CD4-positive, alpha-beta T cell (primary cell): ENCODE measurements around the gene KCNT2. TPM values are rescaled to one million over a fixed set of nuclear protein-coding genes. Genes with fewer than 3 reads are reported as not detected.

Source experiments
- ATAC-seq: fragments of 200-7000 bp; cut with Tn5 transposase; one replicate; pipeline ENCODE4 v1.10.0; 2022; ENCODE audit warnings: mild to moderate bottlenecking; ENCODE audit not compliant: poor library complexity
- CTCF ChIA-PET: fragments of 350-600 bp; sonication (Branson Sonifier 250); formaldehyde crosslinking; loops from one replicate; lab custom pipeline; 2021; ENCODE audit warnings: antibody characterized with exemption, inconsistent platforms; lab: Charles Lee
- POLR2A ChIA-PET: fragments of 350-600 bp; sonication (Branson Sonifier 250); formaldehyde crosslinking; loops from one replicate; lab custom pipeline; 2021; ENCODE audit warnings: antibody characterized with exemption, inconsistent platforms; lab: Charles Lee
- DNase-seq, 14 experiments: peaks; one replicate each; pipeline ENCODE4 v3.0.0-alpha.2; 2013 to 2020; ENCODE audit warnings: mixed read lengths in 2 of 14
- H3K27ac ChIP-seq, 2 donors: one replicate each; pipeline versions ENCODE4 v1.5.1 to v1.7.0; 2013; ENCODE audit warnings: low read length in 2 of 2, low read depth in 1 of 2, mild to moderate bottlenecking in 1 of 2
- H3K27me3 ChIP-seq, 2 experiments: 1 replicate in 1 of 2; 2 replicates in 1 of 2; pipeline versions ENCODE4 v1.6.1 to v1.7.0; 2013; ENCODE audit warnings: low read length in 2 of 2, control low read depth in 1 of 2, mild to moderate bottlenecking in 1 of 2, moderate library complexity in 1 of 2; ENCODE audit not compliant: insufficient read depth in 2 of 2, control insufficient read depth in 1 of 2
- H3K36me3 ChIP-seq: one replicate; pipeline ENCODE4 v1.6.1; 2013; ENCODE audit warnings: low read length, control low read depth; ENCODE audit not compliant: insufficient read depth
- H3K4me1 ChIP-seq: one replicate; pipeline ENCODE4 v1.6.1; 2013; ENCODE audit warnings: low read length, control low read depth; ENCODE audit not compliant: insufficient read depth
- H3K4me3 ChIP-seq: one replicate; pipeline ENCODE4 v1.5.1; 2013; ENCODE audit warnings: mild to moderate bottlenecking, low read length, moderate library complexity
- H3K9me3 ChIP-seq, 2 experiments: 1 replicate in 1 of 2; 2 replicates in 1 of 2; pipeline versions ENCODE4 v1.6.1 to v1.7.0; 2013; ENCODE audit warnings: low read length in 2 of 2, mild to moderate bottlenecking in 2 of 2, control low read depth in 1 of 2, moderate library complexity in 1 of 2; ENCODE audit not compliant: control insufficient read depth in 1 of 2, insufficient read depth in 1 of 2
- H3K27ac Mint-ChIP-seq: one replicate; pipeline ENCODE4 v1.8.0; 2020; ENCODE audit warnings: mixed read lengths
- H3K27me3 Mint-ChIP-seq: one replicate; pipeline ENCODE4 v1.8.0; 2021; ENCODE audit warnings: mixed read lengths
- H3K36me3 Mint-ChIP-seq: one replicate; pipeline ENCODE4 v1.8.0; 2021; ENCODE audit warnings: low read depth, mixed read lengths
- H3K4me1 Mint-ChIP-seq: one replicate; pipeline ENCODE4 v1.8.0; 2021; ENCODE audit warnings: low read depth, mixed read lengths
- H3K4me3 Mint-ChIP-seq: one replicate; pipeline ENCODE4 v1.8.0; 2020; ENCODE audit warnings: mild to moderate bottlenecking, mixed read lengths
- H3K9me3 Mint-ChIP-seq: one replicate; pipeline ENCODE4 v1.8.0; 2020; ENCODE audit warnings: mixed read lengths
- intact Hi-C, 2 experiments: fragments of 100-400 bp; cut with DNase I in 1 of 2; cut with micrococcal nuclease in 1 of 2; formaldehyde crosslinking; loops; one replicate each; pipeline versions ENCODE4 v1.15.1 to v1.9.0; 2023 to 2025; cut with DNase I, micrococcal nuclease
- total RNA-seq, 174 experiments: library from RNA in 2 of 174; stranded (reverse) in 2 of 174; gene quantifications; one replicate each; pipeline ENCODE4 v1.2.3 and lab custom pipeline; 2021 to 2026
- TF ChIP-seq, protein P1 (sequence below): fragments of 200-600 bp; IDR thresholded peaks from one replicate; pipeline ENCODE4 v1.8.0; 2022; ENCODE audit warnings: antibody characterized with exemption, mild to moderate bottlenecking

KCNT2 gene
- total RNA-seq, 2 experiments from 2014 or later = not detected

DNA sequence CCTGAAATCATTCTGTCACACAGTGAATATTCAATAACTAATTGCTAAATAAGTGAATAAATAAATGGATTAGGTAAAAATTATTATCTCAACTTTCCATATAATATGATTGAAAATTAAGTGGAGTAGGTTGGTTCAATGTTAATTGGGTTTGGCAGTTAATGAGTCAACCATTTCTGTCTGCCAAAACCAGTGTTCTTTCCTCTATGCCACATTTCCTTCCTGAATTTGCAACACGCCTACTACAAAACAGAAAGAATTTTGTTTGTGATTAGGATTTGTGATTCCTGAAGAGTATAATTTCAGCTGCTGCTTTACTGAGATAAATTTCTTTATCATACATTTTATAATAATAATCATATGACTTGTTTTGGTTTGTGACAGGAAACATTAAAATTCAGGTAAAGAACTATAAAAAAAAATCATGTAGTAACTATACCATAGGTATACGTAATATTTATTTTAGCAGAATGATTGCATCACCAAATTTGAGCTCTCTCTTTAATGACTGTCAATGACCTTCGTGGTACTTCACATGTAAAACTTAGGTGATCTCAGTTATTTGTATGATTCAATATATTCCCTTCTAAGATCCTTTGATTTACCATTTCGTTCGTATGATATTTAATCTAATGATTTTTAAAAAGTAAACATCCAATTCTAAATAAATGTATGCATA, 241.3 kb downstream of the KCNT2 start:
- TF ChIP-seq, protein P1, sequence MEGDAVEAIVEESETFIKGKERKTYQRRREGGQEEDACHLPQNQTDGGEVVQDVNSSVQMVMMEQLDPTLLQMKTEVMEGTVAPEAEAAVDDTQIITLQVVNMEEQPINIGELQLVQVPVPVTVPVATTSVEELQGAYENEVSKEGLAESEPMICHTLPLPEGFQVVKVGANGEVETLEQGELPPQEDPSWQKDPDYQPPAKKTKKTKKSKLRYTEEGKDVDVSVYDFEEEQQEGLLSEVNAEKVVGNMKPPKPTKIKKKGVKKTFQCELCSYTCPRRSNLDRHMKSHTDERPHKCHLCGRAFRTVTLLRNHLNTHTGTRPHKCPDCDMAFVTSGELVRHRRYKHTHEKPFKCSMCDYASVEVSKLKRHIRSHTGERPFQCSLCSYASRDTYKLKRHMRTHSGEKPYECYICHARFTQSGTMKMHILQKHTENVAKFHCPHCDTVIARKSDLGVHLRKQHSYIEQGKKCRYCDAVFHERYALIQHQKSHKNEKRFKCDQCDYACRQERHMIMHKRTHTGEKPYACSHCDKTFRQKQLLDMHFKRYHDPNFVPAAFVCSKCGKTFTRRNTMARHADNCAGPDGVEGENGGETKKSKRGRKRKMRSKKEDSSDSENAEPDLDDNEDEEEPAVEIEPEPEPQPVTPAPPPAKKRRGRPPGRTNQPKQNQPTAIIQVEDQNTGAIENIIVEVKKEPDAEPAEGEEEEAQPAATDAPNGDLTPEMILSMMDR = no peak
- intact Hi-C loops = no loop called here

DNA sequence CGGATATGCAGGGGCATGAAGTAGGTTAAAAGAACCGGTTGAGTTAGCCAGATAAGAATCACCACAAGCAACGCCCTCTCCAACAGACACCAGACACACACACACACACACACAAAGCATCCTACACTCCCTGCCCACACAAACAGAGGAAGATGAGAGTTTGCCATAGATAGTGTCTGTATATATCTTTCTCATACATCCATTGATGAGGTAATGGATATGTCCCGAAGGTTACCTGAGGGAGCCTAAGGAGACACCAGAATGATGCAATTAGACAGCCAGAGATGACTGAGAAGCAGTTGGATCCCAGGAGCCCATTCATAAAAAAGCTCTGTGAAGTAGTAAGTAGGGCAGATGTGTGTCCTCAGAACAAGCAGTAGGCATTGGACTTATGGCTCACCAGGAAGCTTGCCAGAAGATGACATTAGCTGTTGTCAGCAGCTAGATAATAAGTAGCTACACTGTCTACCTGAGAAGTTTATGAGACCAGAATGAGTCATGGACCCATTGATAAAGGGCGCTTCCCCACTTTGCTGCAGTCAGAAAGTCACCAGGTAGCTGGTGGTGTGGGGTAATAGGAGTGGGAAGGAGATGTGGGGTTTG, 247.0 kb downstream of the KCNT2 start:
- no peaks in the 10 kb centered on the region for H3K36me3 Mint-ChIP-seq
- Histone ChIP-seq H3K27me3 (no peaks in the 10 kb centered on the region), H3K27ac (no peak overlapping the region)

More for the DNA sequence above, 241.3 kb downstream of the KCNT2 start:
- H3K4me1 Mint-ChIP-seq = no peaks in the 10 kb centered on the region
- no peak overlapping the region for H3K27ac Mint-ChIP-seq
- no peak overlapping the region for H3K27ac ChIP-seq
- H3K9me3 ChIP-seq = no peaks in the 10 kb centered on the region
- H3K36me3 Mint-ChIP-seq = no peaks in the 10 kb centered on the region
- no peaks in the 10 kb centered on the region for H3K27me3 Mint-ChIP-seq
- no peaks in the 10 kb centered on the region for H3K36me3 ChIP-seq
- ChIA-PET POLR2A (no interaction called here), CTCF (no interaction called here)
- H3K4me3 Mint-ChIP-seq = no peak overlapping the region
- ATAC-seq (no peak), DNase-seq (no peak)
- H3K9me3 Mint-ChIP-seq = no peaks in the 10 kb centered on the region
- H3K4me1 ChIP-seq = no peaks in the 10 kb centered on the region
- no peak overlapping the region for H3K4me3 ChIP-seq
- H3K27me3 ChIP-seq = no peaks in the 10 kb centered on the region

DNA sequence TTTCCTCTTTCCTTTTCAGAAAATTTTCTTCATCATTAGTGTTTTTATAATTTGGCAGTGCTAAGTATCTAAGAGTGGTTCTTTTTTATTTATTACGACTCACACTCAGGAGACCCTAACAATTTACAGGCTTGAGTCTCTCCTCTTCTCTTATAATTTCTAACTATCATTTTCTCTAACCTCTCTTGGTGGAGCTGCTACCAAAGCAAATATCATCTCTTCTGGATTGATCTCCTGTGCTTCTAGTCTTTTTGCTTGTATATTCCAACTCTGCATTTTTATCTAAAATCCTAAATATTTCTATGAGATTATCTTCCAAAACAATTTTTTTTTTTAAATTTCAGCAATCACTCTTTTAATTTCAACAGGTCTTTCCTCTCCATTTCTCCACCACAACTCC, 250.3 kb downstream of the KCNT2 start:
- Histone ChIP-seq H3K27me3 (no peaks in the 10 kb centered on the region), H3K27ac (no peak overlapping the region), H3K4me3 (no peak overlapping the region), H3K4me1 (no peaks in the 10 kb centered on the region), H3K9me3 (no peaks in the 10 kb centered on the region), H3K36me3 (no peaks in the 10 kb centered on the region)
- TF ChIP-seq, protein P1 = no peak
- no peaks in the 10 kb centered on the region for H3K4me1 Mint-ChIP-seq
- DNase-seq = no peak
- CTCF ChIA-PET = no interaction called here
- POLR2A ChIA-PET = no interaction called here
- intact Hi-C loops = no loop called here
- ATAC-seq = no peak
- no peak overlapping the region for H3K4me3 Mint-ChIP-seq
- H3K9me3 Mint-ChIP-seq = no peaks in the 10 kb centered on the region
- H3K36me3 Mint-ChIP-seq = no peaks in the 10 kb centered on the region
- no peaks in the 10 kb centered on the region for H3K27me3 Mint-ChIP-seq
- H3K27ac Mint-ChIP-seq = no peak overlapping the region

More for the DNA sequence above, 247.0 kb downstream of the KCNT2 start:
- ChIA-PET POLR2A (no interaction called here), CTCF (no interaction called here)
- no peaks in the 10 kb centered on the region for H3K9me3 ChIP-seq
- H3K36me3 ChIP-seq = no peaks in the 10 kb centered on the region
- H3K4me3 Mint-ChIP-seq = no peak overlapping the region
- no peaks in the 10 kb centered on the region for H3K27me3 Mint-ChIP-seq
- TF ChIP-seq, protein P1 = no peak
- no peaks in the 10 kb centered on the region for H3K4me1 Mint-ChIP-seq
- DNase-seq (no peak), ATAC-seq (no peak)
- no peaks in the 10 kb centered on the region for H3K9me3 Mint-ChIP-seq
- no peak overlapping the region for H3K4me3 ChIP-seq
- intact Hi-C loops = no loop called here
- H3K4me1 ChIP-seq = no peaks in the 10 kb centered on the region
- no peak overlapping the region for H3K27ac Mint-ChIP-seq
